GM12872 (cell line): Measurements from ENCODE around the gene USP2.

ENCODE experiments used
- CTCF ChIP-seq: IDR thresholded peaks from 3 replicates; pipeline ENCODE4 v1.5.1; 2011; ENCODE audit warnings: low read depth, mild to moderate bottlenecking, low read length, moderate library complexity; ENCODE audit not compliant: insufficient read depth

USP2 gene

GRCh38 chr11:119319700-119320239 lies 61.7 kb downstream of the USP2 start:
- TF ChIP-seq CTCF, result no peak

- no peak for TF ChIP-seq CTCF
Measured at GRCh38 chr11:119319136-119319699, 62.3 kb downstream of the USP2 start.

GRCh38 chr11:119318240-119319135 lies 63.0 kb downstream of the USP2 start:
- TF ChIP-seq CTCF, result no peak

GRCh38 chr11:119317592-119318239 lies 63.8 kb downstream of the USP2 start:
- no peak for TF ChIP-seq CTCF

- no peak for TF ChIP-seq CTCF
Measured at GRCh38 chr11:119316729-119317591, 64.5 kb downstream of the USP2 start, which contains the start of gene MCAM. TSS of gene MCAM (minus strand) at chr11:119317130. CDS start at chr11:119317101, 29 bp downstream.

GRCh38 chr11:119316016-119316728 lies 65.3 kb downstream of the USP2 start:
- no peak for TF ChIP-seq CTCF
